GM18868 (cell line): ENCODE measurements around the gene KCNJ10.

ENCODE experiments used
- ATAC-seq: cut with Tn5 transposase; IDR thresholded peaks from one replicate; pipeline ENCODE4 v1.9.1; 2021; ENCODE audit warnings: mild to moderate bottlenecking, moderate library complexity; ENCODE audit not compliant: unreplicated experiment

Gene KCNJ10

DNA sequence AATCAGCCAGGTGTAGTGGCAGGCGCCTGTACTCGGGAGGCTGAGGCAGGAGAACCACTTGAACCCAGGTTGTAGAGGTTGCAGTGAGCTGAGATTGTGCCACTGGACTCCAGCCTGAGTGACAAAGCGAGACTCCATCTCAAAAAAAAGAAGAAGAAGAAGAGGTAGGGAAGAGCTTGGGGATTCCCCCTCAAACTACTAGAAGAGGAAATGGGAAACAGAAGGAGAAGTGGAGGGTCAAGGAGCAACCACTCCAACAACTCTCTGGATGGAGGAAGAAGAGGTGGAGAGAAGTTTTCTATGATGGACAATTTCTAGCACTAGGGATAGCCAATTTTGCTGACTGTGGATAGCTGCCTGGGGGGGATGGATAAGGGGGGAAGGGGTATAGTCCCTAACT lies 101.1 kb downstream of the KCNJ10 start:
- ATAC-seq = no peak

- ATAC-seq = no peak
Measured at GRCh38 chr1:159965263-159965662, 104.7 kb downstream of the KCNJ10 start.

DNA sequence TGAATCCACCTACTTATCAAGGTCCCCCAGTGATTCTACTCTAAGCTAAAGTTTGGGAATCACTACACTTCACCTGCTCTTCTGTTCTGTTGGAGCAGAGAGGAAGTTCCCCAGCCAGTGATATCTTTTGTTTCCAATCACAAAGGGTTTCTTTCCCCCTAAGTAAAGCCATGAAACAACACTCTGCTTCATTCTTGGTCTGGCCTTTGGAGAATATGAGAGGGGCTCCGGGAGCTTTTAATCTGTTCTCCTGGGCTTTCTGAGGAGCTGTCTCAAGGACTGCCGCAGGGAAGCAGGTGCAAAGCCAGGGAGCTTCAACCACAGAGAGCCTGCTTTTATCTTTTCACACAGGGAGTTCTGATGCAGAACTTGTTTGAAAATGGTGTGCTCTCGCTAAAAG lies 105.8 kb downstream of the KCNJ10 start:
- no peak for ATAC-seq

DNA sequence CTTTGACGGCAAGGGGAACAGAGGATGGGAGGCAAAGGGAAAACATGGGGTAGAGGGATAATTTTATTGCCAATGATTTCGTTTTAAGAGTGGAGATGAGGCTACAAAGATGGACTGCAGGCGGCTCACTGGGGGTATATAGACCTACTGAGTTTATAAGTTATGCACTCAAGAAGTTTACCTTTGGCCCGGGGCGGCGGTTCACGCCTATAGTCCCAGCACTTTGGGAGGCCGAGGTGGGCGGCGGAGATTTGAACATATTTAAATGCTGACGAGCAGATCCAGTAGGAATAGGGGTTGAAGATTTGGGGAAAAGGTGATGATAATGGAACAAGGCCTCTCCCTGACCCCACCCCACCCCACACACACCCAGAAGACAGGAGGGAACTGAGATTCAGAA lies 107.8 kb downstream of the KCNJ10 start:
- no peak for ATAC-seq

DNA sequence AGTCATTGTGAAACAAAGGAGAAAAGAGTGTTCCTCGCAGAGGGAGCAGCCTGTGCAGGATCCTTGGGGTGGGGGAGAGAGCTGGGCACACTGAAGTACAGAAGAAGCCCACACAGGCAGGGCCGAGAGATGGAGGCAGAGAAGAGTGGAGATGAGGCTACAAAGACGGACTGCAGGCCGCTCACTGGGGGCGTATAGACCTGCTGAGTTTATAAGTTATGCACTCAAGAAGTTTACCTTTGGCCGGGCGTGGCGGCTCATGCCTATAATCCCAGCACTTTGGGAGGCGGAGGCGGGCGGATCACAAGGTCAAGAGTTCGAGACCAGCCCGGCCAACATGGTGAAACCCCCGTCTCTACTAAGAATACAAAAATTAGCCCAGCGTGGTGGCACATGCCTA lies 108.3 kb downstream of the KCNJ10 start:
- no peak for ATAC-seq

- ATAC-seq = no peak
Measured at GRCh38 chr1:159960721-159961381, 109.1 kb downstream of the KCNJ10 start.

DNA sequence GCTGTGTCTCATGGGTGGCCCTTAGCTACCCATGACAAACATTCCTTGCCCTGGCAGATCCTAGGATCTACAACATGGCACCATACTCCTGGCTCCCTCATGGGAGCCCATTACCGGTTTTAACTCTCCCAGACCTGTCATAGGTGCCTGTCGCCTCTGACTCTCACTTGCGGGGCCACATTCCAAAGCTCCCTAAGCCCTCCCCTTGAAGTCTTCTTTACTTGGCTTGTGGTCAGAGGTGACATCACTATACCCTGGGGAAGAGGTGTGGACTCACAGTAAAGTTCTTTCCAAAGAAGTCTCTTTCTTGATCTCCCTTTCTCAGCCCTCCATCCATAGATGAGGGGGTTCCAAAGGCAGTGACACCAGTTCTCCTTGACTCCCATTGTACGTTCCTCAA lies 110.5 kb downstream of the KCNJ10 start:
- no peak for ATAC-seq

- ATAC-seq = peak; percentile 60
Measured at GRCh38 chr1:159958719-159959380, 111.1 kb downstream of the KCNJ10 start.

GRCh38 chr1:159957824-159958268 lies 112.1 kb downstream of the KCNJ10 start:
- ATAC-seq = no peak

DNA sequence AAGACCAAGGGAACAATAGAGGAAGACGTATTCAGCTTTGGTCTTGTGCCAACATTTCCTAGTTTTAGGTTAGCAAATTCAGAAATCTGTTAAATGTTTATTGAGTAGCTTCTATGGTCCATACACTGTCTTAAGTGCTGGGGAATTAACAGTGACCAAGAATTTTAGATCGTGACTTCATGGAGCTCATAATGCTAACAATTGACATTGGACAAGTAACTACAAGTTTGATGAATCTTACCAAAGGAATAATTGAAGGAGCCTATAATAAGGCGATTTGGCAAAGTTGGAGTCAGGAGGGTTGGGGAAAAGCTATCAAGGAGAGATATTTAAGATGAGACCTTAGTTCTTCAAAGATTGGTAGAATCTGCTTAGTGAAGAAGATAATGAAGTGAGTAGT lies 114.5 kb downstream of the KCNJ10 start:
- no peak for ATAC-seq

GRCh38 chr1:159953536-159954515 lies 116.1 kb downstream of the KCNJ10 start, which contains the start of gene SLAMF9:
TSS of gene SLAMF9 (minus strand) at chr1:159954237. CDS start at chr1:159954137, 100 bp downstream.
- no peak for ATAC-seq

GRCh38 chr1:159952932-159953331 lies 117.0 kb downstream of the KCNJ10 start:
- ATAC-seq = no peak

DNA sequence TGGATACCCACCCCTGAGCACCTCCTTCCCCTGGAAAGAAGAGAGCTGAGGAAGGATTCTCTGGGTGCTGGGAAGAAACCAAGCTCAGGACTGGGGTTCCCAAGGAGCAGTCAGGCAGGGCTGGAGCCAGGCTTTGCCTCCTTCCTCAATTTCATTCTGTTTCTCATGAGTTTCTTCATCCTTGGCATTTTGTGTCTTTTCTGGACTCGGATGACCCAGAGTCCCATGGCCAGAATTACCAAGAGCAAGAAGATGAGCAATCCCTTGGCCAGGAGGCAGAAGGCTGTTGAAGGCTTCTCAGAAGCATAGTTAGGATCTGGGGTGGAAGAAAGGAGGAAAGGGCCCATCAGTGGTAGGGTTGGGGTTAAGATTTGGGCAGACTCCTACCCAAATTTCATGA lies 118.4 kb downstream of the KCNJ10 start:
- no peak for ATAC-seq

GRCh38 chr1:159951016-159951415 lies 118.9 kb downstream of the KCNJ10 start:
- ATAC-seq = no peak

DNA sequence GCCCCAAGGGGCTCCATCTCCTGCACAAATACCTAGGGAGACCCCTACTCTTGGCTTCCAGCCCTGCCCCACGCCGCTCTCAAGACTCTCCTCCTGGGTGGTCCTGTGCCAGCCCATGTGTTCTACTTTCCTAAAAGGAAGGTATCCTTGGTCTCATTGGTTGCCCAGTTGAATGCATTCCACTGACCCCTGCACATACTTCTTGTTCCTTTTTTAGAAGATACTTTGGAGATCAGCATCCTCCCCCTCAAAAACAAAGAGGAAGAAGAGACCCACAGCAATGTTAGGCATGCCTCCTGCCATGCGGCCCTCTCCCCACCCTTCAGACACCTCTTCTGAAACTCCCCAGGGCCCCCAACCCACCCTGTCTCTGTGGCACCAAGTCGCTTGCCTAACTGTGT lies 120.0 kb downstream of the KCNJ10 start:
- ATAC-seq = no peak

DNA sequence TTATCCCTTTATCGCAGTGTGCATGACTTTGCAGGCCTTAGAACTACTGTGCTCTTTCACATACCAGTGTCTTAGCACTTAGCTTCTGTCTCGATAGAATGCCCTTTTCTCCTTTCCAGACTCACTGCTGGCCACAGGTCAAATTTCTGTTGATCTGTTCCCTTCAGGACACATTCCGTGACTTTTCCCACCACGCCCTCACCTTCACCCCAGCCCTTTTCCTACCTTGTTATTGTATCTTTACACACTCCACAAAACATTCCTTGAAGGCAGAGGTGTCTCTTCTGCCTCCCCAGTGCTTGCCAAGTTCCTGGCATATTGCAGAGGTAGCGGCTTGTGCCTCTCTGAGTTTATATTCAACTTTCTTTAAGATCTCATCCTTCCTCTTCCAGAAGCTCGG lies 120.8 kb downstream of the KCNJ10 start:
- no peak for ATAC-seq
